Activated naive CD8-positive, alpha-beta T cell (primary cell): ENCODE results near the gene AURKAIP1.

Experiments used
- H3K27ac Mint-ChIP-seq: one replicate; pipeline ENCODE4 v1.8.0; 2021; ENCODE audit warnings: mixed read lengths
- H3K27me3 Mint-ChIP-seq: one replicate; pipeline ENCODE4 v1.8.0; 2021; ENCODE audit warnings: mixed read lengths
- H3K36me3 Mint-ChIP-seq: one replicate; pipeline ENCODE4 v1.8.0; 2021; ENCODE audit warnings: mixed read lengths
- H3K4me1 Mint-ChIP-seq: one replicate; pipeline ENCODE4 v1.8.0; 2021; ENCODE audit warnings: low read depth, mixed read lengths
- H3K4me3 Mint-ChIP-seq: one replicate; pipeline ENCODE4 v1.8.0; 2021; ENCODE audit warnings: mild to moderate bottlenecking, mixed read lengths
- H3K9me3 Mint-ChIP-seq: one replicate; pipeline ENCODE4 v1.8.0; 2021; ENCODE audit warnings: low read depth, mixed read lengths

The AURKAIP1 gene

DNA sequence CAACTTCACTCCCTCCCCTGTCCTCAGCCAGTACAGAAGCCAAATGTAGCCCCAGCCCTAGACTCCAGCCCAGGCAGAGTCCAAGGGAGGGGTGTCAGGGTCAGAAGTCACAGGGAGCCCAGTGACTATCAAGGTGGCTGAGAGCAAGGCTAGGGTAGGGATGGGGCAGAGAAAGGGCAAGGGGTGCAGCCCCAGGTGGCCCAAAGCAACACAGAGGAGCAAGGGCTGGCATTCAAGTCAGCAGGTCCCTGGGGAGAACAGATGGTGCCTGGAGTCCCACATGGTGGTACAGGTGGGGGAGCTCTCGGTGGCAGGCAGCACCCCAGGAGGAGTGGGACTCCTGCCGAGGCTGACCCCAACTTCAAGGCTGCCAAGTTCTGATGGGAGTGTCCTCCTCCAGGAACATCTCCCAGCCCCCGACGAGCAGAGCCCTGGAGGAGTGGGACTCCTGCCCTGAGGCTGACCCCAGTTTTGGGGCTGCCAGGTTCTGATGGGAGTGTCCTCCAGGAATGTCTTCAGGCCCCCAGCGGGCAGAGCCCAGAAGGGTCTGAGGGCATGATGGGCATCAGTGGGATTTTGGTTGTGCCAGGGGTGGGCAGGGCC, 22.1 kb downstream of the AURKAIP1 start:
- H3K27me3 Mint-ChIP-seq = peaks cover 2% of the 10 kb centered on the region
- no peak overlapping the region for H3K27ac Mint-ChIP-seq
- H3K4me3 Mint-ChIP-seq = peak overlapping the region; percentile 74
- no peaks in the 10 kb centered on the region for H3K9me3 Mint-ChIP-seq
- peaks cover 11% of the 10 kb centered on the region for H3K4me1 Mint-ChIP-seq
- H3K36me3 Mint-ChIP-seq = no peaks in the 10 kb centered on the region

DNA sequence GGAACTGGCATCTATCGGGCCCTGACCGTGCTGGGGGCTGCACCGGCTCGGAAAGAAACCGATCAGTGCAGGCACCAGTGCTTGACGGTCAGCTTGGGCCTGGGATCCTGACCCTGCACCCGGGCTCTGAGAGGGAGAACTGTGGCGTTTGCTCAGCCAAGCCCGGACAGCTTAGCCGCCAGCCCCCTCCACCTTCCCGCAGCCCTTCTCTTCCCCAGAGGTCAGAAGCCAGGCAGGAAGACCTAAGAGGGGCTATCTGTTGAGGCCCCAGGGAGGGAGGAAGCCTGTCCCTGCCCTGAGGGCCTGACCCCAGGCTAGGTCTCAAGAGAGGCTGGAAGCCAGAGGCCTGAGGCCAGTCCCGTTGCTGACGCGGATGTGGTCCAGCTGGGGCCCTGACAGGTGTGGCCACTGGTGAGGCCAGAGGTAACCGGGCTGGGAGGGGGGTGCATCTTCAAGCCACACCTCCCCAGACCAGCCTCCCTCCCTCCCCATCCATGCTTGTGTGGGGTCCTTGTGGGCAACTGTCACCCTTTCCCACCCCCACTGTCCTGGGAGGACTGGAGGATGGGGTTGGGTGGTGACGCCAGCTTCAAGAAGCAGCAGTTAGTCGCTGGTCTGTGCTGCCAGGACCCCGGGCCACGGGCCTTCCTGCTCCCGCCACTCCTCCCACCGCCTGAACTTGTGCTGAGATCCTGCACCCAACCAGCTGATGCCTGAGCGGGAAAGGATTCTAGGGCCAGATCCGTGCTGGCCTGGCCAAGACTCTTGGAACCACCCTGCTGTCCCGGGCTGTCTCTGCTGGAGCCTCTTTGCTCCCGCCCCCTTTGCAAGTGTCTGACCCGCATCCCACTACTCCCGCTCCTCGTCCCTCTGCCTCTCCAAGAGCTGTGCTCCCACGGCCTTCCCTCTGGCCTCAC, 23.2 kb downstream of the AURKAIP1 start:
- Mint-ChIP-seq H3K4me3 (peak overlapping the region; percentile 74), H3K27ac (peak overlapping the region; percentile 41), H3K36me3 (no peaks in the 10 kb centered on the region), H3K9me3 (no peaks in the 10 kb centered on the region), H3K27me3 (peaks cover 2% of the 10 kb centered on the region), H3K4me1 (peaks cover 14% of the 10 kb centered on the region)

DNA sequence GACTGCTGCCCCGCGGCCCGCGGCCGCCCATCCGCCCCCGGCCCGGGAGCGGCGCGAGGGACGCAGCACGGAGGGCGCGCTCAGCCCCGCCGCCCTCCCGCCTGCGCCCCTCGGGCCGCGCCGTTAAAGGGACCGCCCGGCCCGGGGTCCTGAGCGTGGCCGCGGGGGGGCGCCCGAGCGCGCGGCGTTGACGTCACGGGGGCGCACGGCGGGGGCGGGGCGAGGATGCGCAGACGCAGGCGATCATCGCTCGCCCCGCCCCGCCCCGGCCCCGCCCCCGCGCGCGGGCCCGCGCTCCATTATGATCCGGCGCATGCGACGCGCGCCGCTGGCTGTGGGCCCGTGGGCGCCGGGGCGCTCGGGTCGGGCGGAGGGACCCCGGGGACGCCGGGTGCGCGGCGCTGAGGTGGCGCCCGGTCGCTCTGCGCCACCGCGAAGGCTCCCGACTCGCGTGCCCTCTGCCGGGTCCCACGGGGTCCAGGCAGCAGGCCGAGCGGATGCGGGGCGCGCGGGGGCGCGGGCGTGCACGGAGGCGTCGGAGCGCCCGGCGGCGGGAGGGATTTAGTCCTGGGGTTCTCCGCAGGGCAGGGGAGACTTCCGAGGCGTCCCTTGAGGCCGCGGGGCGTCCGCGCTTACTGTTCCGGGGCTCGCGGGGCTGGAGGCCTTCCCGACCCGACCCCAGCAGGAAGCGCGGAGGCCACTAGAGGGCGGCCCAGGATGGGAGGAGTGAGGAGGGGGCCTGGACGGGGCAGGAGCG, 25.6 kb downstream of the AURKAIP1 start, which contains the start of gene DVL1:
Gene DVL1 (minus strand): TSS at position 163 of the 757 bp plus-strand sequence. CDS start 353 bp downstream, outside the sequence.
- Mint-ChIP-seq H3K4me1 (peaks cover 17% of the 10 kb centered on the region), H3K4me3 (peak within 1 kb of the TSS; percentile 79)

DNA sequence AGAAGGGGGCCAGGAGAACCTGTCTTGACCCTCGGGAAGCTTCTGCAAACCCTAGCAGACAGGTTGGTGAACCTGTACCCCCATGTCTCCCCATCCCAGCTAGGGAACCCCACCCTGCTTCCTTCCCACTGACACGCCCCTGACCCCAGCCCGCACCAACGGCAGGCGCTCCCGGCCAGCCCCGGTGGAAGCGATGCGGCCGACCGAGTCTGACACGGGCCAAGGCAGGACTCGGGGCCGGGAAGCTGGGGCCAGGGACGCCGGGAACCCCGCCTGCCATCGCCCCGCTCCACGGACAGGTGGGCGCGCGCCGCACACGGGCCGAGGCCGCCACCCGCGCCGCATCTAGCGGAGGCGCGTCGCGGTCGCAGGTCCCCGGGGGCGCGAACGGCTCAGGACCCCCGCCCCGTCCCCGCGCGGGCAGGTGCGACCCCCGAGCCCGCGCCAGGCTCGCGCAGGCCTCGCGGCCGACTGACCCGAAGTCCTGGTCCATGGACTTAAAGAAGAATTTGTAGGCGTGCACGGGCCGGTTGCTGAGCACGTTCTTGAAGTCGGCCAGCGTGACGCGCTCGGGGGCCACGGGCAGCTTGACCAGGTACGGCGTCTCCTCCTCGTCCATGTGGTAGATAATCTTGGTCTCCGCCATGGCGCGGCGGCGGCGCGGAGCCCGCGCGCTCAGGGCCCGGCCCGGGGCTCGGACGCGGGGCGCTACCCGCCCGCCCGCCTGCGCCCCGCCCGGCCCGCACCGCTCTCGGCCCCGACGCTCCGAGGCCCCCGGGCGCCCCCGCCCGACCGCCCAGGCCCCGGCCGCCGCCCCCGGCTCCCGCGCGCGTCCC, 26.4 kb downstream of the AURKAIP1 start:
- Mint-ChIP-seq H3K4me3 (peak overlapping the region; percentile 79), H3K27ac (no peak overlapping the region), H3K9me3 (no peaks in the 10 kb centered on the region), H3K36me3 (no peaks in the 10 kb centered on the region), H3K4me1 (peaks cover 17% of the 10 kb centered on the region), H3K27me3 (peaks cover 2% of the 10 kb centered on the region)

More for the DNA sequence above, 25.6 kb downstream of the AURKAIP1 start, which contains the start of gene DVL1:
- no peaks in the 10 kb centered on the region for H3K36me3 Mint-ChIP-seq
- H3K9me3 Mint-ChIP-seq = no peaks in the 10 kb centered on the region
- peaks cover 2% of the 10 kb centered on the region for H3K27me3 Mint-ChIP-seq
- H3K27ac Mint-ChIP-seq = no peak within 1 kb of the TSS

DNA sequence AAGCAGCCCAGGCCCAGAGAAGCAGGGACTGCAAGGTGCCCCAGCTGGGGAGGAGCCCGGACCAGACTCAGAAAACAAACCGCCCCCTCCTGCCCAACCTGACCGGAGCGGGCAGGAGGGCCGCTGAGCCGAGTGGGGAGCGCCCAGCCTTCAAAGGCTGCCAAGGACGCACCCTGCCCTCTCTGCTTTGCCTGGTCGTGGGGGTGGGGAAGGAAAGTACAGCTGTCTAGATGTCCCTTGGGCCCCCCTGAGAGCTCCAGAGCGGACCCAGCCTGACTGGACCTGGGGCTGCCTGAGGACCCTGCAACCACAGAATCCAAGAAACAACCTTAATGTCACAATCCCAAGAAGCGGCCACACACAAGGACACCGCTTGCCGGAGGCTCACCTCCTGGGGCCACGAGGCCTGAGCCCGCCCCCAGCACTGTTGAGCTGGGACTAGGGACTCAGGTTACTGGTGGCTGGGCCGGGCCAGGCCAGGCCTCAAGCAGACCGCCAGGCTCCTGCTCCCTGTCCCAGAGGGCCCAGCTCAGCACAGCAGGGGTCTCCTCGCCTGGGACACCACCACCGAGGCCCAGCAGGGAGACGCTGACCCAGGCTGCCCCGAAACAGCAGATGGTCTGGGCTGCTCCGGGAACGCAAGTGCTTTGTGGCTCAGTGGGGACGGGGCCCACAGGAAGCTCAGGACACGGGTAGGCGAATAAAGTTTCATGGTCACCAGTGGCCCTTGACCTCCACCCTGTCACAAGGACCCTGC, 27.2 kb downstream of the AURKAIP1 start:
- peaks cover 16% of the 10 kb centered on the region for H3K4me1 Mint-ChIP-seq
- peak overlapping the region; percentile 79 for H3K4me3 Mint-ChIP-seq
- H3K27ac Mint-ChIP-seq = no peak overlapping the region
- no peaks in the 10 kb centered on the region for H3K9me3 Mint-ChIP-seq
- peaks cover 2% of the 10 kb centered on the region for H3K27me3 Mint-ChIP-seq
- no peaks in the 10 kb centered on the region for H3K36me3 Mint-ChIP-seq

DNA sequence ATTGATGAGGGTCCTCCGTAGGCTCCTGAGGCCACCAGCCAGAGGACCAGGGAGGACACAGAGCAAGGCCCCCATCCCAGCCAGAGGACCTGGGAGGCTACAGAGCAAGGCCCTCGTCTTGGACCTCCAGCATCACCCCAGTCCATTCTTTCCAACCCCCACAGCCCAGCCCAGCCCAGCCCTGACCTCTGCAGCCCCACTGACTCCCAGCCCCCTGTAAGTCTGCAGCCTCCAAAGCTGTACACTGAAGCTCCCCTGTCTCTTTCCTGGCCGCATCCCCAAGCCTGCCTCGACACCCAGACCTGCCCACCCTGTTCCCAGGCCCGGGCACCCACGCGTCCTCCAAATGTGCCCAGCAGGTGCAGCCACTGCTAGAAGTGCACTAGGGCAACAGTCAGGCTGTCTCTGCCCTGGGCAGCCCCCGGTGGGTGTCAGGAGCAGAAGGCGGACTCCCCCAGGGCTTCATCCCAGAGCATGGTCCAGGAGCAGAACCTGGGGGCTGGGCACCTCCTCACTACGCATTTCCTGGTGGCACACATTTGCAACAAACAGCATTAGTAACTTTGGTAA, 27.9 kb downstream of the AURKAIP1 start:
- H3K27ac Mint-ChIP-seq = no peak overlapping the region
- H3K9me3 Mint-ChIP-seq = no peaks in the 10 kb centered on the region
- no peaks in the 10 kb centered on the region for H3K27me3 Mint-ChIP-seq
- no peaks in the 10 kb centered on the region for H3K36me3 Mint-ChIP-seq
- H3K4me1 Mint-ChIP-seq = peaks cover 10% of the 10 kb centered on the region
- peak overlapping the region; percentile 79 for H3K4me3 Mint-ChIP-seq

DNA sequence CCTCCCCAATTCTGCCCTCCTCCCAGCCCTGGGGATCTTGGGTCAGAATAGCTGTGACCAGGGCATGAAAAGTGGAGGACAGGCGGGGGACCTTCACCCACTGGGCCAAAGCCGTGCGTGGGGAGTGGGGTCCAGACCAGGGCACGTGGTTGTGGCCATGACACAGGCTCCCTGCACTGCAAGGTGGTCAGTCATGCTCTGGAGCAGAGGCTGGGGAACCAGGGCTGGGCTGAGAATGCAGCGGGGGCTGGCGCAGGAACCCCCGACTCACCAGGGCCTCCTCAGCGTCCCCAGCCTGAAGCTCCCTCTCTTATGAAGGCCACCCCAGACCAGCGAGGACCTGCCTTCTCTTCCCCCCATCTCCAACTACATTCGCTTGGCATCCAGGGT, 28.5 kb downstream of the AURKAIP1 start:
- H3K4me3 Mint-ChIP-seq = peak overlapping the region; percentile 79
- peaks cover 10% of the 10 kb centered on the region for H3K4me1 Mint-ChIP-seq
- no peaks in the 10 kb centered on the region for H3K27me3 Mint-ChIP-seq
- no peak overlapping the region for H3K27ac Mint-ChIP-seq
- no peaks in the 10 kb centered on the region for H3K36me3 Mint-ChIP-seq
- H3K9me3 Mint-ChIP-seq = no peaks in the 10 kb centered on the region

DNA sequence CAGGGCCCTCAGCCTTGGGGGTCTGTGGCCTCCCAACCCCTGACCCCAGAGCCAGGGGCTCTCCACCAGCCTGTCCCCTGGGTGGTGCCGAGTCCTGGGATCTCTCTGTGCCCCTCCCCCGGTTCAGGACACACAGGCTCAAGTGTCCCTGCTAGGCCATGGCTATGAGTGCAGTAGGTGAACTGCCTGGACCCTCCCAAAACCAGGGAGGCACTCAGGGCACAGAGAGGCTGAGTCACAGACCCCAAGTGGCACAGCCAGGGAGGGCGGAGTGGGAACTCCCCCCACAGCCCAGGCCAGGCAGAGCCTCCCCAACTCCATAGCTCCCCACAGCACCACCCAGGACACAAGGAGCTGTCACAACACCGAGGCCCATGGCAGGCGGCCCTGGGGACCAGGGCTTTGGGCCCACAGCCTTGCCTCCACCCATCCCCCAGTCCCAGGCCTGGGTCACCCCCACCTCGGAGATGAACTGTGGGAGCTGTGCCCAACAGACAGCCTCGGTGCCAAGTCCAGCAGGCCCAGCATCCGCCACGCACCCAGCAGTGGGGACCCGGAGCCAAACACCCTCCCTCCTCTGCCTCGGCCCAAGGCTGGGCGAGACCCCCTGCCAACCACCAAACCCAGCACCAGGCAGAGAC, 29.0 kb downstream of the AURKAIP1 start:
- Mint-ChIP-seq H3K4me1 (peaks cover 12% of the 10 kb centered on the region), H3K9me3 (no peaks in the 10 kb centered on the region), H3K27ac (no peak overlapping the region), H3K36me3 (no peaks in the 10 kb centered on the region), H3K27me3 (no peaks in the 10 kb centered on the region), H3K4me3 (no peak overlapping the region)

DNA sequence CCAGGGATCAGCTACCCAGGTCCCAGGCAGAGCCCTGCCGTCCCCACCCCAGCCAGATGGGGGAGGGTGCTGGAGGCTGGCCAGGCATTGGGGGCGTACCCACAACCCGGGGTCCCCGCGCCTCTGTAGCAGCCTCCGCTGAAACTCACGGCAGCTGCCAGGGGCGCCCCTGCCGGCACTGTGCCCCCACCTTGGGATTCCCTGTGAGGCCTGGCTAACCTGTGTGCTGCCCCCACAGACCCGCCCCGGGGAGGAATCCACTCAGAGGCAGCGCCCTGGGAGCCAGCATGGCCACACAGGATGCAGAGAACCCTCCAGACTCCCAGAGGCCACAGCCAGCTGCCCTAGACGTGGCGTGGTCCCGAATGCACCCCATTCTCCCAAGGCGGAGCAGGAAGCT, 29.6 kb downstream of the AURKAIP1 start:
- peaks cover 12% of the 10 kb centered on the region for H3K4me1 Mint-ChIP-seq
- no peaks in the 10 kb centered on the region for H3K36me3 Mint-ChIP-seq
- no peaks in the 10 kb centered on the region for H3K9me3 Mint-ChIP-seq

DNA sequence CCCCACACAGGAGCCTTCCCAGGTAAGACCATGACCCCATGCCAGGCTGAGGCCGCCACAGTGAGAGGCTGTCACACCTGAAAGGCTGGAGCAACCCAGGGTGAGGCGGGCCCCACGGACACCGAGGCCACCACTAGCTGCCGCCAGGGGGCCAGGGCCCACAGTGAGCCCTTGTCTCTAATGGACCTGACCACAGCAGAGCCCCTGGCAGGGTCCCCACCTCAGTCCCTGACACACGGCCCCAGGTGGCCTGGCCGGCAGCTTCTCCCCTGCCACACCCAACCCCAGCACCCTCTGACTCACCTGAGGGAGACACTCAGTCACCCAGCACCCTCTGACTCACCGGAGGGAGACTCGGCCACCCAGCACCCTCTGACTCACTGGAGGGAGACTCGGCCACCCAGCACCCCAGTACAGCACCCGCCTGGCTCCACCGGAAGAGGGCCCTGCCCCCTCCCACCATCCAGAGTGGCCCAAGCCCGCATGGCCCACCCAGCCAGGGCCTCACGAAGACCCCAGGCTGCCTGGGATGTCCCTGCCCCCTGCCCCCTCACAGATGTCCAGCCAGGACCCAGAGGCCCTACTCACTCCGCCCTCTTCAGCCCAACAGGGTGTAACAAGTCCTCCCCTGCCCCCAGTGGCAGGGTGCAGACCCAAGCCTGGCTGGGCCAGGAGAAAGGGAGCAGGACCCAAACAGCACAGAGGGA, 30.2 kb downstream of the AURKAIP1 start:
- Mint-ChIP-seq H3K9me3 (no peaks in the 10 kb centered on the region), H3K4me3 (no peak overlapping the region), H3K27ac (no peak overlapping the region), H3K4me1 (peaks cover 12% of the 10 kb centered on the region), H3K27me3 (no peaks in the 10 kb centered on the region), H3K36me3 (no peaks in the 10 kb centered on the region)

More for the DNA sequence above, 29.6 kb downstream of the AURKAIP1 start:
- no peak overlapping the region for H3K4me3 Mint-ChIP-seq
- no peaks in the 10 kb centered on the region for H3K27me3 Mint-ChIP-seq
- H3K27ac Mint-ChIP-seq = no peak overlapping the region

DNA sequence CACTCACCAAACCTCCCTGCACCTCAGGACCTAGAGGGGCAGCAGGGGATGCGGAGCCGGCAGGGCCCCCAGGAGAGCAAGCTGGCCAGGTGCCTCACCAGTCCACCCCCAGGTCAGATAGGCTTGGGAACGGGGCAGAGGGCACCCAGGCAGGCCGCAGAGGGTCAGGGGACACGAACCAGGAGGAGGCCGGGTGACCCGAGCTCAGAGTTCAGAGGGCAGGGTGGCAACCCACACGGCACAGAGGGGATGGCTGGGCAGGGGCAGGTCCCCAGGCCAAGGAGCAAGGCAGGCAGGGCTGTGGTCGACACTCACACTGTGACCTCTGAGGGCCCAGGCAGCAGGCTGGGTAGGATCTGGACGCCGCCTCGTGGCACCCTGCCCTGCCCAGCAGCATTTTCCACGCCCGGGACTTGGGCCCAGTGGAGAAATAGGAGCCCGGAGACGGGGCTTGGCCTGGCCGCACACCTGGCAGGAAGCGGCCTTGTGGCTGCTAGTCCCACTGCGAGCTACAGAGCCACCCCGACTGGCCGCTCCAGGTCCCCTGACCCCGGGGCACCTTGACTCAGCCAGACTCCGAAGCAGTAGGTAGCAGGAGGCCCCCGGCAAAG, 31.1 kb downstream of the AURKAIP1 start:
- H3K36me3 Mint-ChIP-seq = no peaks in the 10 kb centered on the region
- no peak overlapping the region for H3K4me3 Mint-ChIP-seq
- no peaks in the 10 kb centered on the region for H3K9me3 Mint-ChIP-seq
- no peak overlapping the region for H3K27ac Mint-ChIP-seq
- H3K4me1 Mint-ChIP-seq = peaks cover 12% of the 10 kb centered on the region
- H3K27me3 Mint-ChIP-seq = no peaks in the 10 kb centered on the region

DNA sequence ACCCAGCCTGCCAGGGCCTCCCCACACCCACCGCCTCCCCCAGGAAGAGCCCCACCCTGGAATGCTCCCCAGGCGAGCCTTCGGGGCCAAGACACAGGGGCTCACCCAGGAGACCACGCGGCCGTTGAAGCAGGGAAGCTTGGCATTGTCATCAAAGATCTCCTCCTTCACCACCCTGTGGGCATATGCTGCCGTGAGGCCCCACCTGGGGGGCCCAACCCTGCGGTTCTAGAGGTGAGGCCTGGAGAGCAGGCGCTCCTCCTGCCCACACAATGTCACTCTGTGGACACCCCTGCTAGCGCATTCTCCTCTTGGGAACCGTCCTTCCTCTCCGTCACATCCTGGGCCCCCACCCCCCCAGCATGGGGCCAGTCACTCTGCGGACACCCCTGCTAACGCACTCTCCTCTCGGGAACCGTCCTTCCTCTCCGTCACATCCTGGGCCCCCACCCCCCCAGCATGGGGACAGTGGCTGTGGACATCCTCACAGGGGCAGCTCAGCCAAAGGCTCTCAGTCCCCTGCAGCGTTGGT, 32.4 kb downstream of the AURKAIP1 start:
- Mint-ChIP-seq H3K36me3 (no peaks in the 10 kb centered on the region), H3K27me3 (no peaks in the 10 kb centered on the region), H3K9me3 (no peaks in the 10 kb centered on the region), H3K4me1 (peaks cover 12% of the 10 kb centered on the region), H3K4me3 (no peak overlapping the region), H3K27ac (no peak overlapping the region)
